ENCODE results near the gene AACS. TPM values are rescaled to one million over a fixed set of nuclear protein-coding genes. Genes with fewer than 3 reads are reported as not detected.
"Not testable (repeated sequence)": the region's sequence is repeated elsewhere in the genome, so short reads cannot be mapped to it uniquely, and the experiment has no call there.

AACS gene
- total RNA-seq, 1 donor from 2014 or later: 25.4 TPM

DNA sequence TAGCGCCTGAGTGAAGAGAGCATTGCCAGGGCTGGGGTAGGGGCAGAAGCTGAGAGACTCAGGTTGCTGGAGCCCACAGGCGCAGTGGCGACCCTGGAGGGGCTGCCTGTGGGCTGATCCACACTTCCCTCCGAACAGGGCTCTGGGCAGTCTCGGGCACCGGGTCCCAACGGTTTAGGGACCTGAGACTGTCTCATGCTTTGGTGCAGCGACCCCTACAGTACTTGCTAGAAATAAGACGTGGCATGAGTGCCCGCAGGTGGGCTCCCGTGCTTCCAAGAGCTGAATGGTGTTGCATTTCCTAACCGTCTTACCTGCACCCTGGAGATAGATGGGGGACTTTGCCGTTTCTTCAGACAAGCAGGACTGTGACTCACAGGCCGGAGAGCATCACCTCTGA is 57.4 kb downstream of the AACS start:
- no peak for DNase-seq (ENCODE audit: low read depth in 2 of 2)

- DNase-seq (ENCODE audit: low read depth in 2 of 2): no peak
Observed at GRCh38 chr12:125124320-125124966, 59.2 kb downstream of the AACS start.

DNA sequence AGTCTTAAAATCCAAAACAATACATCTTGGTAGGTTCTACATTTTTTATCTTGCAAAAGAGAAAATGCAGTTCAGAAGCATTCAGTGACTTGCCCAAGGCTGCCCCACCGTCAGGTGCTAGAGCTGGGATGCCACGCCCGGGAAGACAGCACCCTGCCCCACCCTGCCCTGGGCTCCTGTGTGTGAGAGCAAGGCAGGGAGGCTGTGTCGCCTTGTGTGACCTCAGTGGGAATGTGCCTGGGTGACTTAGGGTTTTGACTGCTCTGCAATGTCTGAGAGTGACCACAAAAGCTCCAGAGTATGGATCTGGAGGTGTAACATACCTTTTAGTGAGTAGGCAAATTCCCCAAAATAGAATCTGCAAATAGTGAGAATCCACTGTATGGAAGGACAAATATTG is 60.0 kb downstream of the AACS start:
- DNase-seq (ENCODE audit: low read depth in 2 of 2): no peak

DNA sequence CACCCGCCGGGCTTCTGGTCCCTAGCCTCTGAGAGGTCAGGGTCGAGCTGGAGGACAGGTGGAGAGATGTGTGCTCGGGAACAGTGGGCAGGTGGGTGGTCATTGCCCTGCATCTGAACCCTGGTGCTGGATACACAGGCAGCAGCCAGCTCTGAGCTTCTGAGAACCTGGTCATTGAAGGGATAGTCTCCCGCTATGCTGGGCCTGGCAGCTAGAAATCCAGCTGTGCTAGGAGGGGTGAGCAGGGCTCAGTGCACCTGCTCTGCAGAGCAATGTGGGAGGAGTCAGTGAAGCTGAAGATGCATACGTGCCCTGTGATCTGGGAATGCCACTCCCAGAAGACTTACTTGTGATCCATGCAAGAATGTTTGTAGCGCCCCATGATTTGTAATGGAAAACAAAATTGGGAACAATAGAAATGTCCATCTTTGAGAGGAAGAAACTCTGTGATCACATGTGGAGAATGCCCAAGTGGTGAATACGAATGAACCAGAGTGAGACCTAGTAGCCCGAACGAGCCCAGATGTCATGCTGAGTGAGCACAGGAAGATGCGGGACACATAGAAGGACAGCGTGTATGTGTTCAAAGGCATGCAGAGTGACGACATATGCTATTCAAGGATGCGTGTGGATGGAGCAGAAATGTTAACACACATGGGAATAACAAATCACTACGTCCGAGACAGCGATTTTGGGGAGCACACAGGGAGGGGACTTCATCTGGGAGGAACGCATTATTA is 63.4 kb downstream of the AACS start:
- no peak for DNase-seq (ENCODE audit: low read depth in 2 of 2)

DNA sequence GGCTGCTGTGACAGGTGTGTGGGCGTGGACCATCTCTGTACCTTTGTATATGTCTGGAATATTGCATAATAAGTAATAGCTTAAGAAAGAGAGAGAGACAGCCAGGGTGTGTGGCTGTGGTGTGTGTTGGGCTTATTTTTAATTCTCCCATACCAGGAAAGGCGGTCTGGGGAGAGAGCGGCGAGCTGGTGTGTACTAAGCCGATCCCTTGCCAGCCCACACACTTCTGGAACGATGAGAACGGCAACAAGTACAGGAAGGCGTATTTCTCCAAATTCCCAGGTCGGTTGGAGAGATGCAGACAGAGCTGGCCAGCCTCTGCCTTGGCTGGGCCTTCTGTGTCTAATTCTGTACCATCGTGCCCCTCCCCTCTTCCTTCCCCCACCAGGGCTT is 63.9 kb downstream of the AACS start:
- DNase-seq (ENCODE audit: low read depth in 2 of 2): no peak

- no peak for DNase-seq (ENCODE audit: low read depth in 2 of 2)
Observed at GRCh38 chr12:125129591-125130255, 64.5 kb downstream of the AACS start.

- DNase-seq (ENCODE audit: low read depth in 2 of 2): no peak
Observed at GRCh38 chr12:125131958-125132357, 66.7 kb downstream of the AACS start.

GRCh38 chr12:125132698-125133400 is 67.6 kb downstream of the AACS start:
- DNase-seq (ENCODE audit: low read depth in 2 of 2): no peak

- no peak for DNase-seq (ENCODE audit: low read depth in 2 of 2)
Observed at GRCh38 chr12:125133616-125134015, 68.4 kb downstream of the AACS start.

- DNase-seq (ENCODE audit: low read depth in 2 of 2): no peak
Observed at GRCh38 chr12:125134576-125134975, 69.3 kb downstream of the AACS start.

GRCh38 chr12:125135906-125136305 is 70.7 kb downstream of the AACS start:
- DNase-seq (ENCODE audit: low read depth in 2 of 2): no peak

DNA sequence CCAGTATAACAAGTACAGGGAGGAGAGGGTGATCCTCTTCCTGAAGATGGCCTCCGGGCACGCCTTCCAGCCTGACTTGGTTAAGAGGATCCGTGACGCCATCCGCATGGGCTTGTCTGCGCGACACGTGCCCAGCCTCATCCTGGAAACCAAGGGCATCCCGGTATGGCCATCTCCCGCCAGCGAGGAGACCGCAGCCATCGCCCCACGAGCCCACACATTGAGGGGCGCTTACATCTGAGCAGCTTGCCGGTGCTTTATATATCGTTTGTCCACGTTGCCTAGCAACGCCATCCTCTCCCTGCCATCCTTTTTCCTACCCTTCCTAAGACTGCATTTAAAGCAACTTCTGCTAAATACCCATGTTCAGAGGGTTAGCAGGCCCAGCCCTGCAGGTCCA is 71.5 kb downstream of the AACS start:
- DNase-seq (ENCODE audit: low read depth in 2 of 2): no peak

DNA sequence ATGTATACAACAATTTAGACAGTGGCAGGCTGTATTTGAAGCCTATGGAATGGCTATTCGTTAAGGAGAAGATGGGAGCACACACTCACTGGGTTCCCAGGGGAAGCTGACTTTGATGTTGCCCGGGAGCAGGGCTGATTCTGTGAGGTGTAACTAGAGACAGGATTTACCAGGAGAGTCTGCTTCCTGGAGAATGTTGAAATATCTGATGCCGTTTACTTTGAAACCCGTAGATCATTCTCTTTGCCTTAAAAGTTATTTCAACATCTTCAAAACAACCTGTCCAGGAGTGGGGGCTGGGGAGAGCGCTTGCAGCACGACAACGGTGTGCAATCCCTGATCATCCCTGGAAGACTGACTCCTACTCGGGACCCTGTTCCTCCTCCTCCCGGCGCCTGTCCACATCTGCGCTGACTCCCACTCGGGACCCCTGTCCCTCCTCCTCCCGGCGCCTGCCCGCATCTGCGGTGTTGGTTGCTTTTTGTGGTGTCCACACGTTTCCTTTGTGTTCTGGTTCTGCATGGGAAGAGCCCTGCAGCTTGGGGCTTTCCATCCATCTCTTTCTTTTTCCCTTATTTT is 72.6 kb downstream of the AACS start:
- DNase-seq (ENCODE audit: low read depth in 2 of 2): no peak

GRCh38 chr12:125140279-125141209 is 75.3 kb downstream of the AACS start:
- peak in 1 of 2 donors; percentile 59 for DNase-seq (ENCODE audit: low read depth in 2 of 2)

DNA sequence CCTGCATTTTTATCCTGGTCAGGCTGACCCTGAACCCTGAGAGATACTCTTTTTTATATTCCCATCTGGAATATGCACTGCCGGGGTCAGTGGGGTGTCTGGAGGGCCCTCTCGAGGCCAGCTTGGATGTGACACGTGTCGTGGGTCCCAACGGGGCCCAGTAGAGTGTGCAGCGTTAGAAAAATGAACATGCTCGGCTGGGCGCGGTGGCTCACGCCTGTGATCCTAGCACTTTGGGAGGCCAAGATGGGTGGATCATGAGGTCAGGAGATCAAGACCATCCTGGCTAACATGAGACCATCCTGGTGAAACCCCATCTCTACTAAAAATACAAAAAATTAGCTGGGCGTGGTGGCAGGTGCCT is 76.0 kb downstream of the AACS start:
- DNase-seq (ENCODE audit: low read depth in 2 of 2): not testable (repeated sequence)

GRCh38 chr12:125142601-125143000 is 77.4 kb downstream of the AACS start:
- no peak for DNase-seq (ENCODE audit: low read depth in 2 of 2)

DNA sequence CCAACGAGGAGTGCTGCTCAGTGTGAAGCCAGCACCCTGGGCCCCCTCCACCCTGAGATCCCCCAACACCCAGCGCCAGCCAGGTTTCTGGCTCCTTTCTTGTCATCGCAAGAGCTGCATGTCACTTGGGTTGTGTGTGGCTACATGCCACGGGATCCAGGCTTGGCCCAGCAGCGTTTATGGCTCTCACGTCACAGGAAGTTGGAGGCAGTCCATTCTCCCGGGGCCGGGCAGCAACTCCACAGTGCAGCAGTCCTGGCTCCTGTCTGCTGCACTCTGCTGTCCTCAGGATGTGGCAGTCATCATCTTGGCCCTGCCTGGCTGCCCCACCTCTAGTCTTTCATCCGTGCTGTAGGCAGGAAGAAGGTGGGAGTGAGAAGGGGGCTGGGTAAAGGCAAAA is 78.3 kb downstream of the AACS start:
- peak; percentile 40 to 57 for DNase-seq (ENCODE audit: low read depth in 2 of 2)

DNA sequence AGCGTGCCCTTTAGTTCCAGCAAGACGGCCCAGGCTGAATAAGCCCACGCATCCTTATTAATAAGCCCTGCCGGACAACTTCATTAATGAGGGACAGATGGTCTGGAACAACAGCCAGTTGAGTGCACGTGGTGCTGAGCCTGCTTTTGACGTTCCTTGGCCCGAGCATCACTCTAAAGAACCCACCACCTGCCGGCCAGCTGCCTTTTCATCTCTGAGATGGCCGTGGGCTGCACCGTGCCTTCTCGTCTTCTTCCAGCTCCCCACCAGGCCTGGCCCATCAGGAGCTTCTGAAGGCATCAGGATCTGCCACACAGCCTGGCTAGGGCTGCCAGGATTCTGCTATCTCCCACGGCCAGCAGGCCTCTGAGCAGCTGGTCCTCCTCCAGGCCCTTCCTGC is 80.0 kb downstream of the AACS start:
- DNase-seq (ENCODE audit: low read depth in 2 of 2): no peak

- no peak for DNase-seq (ENCODE audit: low read depth in 2 of 2)
Observed at GRCh38 chr12:125148316-125148715, 83.1 kb downstream of the AACS start.

DNA sequence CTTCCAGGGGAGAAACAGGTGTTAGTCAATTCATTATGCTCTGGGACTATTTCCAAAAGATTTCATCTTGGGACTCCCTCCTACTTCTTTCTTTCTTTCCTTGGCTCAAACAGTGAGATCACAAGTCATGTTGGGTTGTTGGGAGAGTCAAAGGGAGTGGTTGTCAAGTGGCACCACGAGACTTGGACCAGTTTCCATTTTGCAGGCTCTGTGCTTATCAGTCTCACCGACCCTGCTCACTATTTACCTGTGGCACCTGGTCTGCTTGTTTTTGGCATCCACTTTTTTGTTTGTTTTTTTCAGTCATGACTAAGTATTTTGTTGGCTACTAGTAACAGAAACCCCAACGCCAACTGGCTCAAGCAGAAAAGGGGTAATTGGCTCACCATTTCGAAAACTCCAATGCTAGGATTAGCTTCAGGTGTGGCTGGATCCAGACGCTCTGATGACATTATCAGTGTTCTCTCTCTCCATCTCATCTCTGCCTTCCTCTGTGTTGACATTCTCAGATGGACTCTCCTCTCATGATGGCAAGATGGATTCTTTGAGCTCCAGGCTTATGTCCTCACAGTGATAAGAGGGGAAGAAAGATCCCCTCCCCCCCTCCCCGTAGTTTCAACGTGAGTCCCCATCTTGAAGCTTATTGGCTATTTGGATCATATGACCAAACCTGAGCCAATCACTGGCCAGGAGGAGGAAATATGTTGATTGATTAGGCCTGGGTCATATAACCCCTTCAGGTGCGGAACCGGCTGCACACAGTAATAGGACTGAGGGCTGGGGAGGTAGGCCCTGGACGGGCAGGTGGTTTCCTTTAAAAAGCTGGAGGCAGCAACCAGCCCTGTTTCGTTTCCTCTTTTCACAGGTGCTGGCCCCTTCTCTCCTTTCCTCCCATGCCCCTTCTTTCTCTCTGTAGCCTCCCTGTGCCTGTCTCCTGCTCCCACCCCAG is 84.2 kb downstream of the AACS start:
- no peak for DNase-seq (ENCODE audit: low read depth in 2 of 2)

All from dermis microvascular lymphatic vessel endothelial cell (primary cell).